Hepatocyte (in vitro differentiated cells): Measurements from ENCODE around the gene SND1. TPM values are rescaled to one million over a fixed set of nuclear protein-coding genes. Genes with fewer than 3 reads are reported as not detected.

ENCODE experiments used
- DNase-seq: peaks from one replicate; pipeline ENCODE4 v3.0.0-alpha.2; 2016; ENCODE audit warnings: low spot score
- H2AFZ ChIP-seq: fragments of 200-600 bp; sonication (generic); 2 replicates; pipeline ENCODE4 v1.6.0; 2016; ENCODE audit warnings: antibody characterized with exemption, mild to moderate bottlenecking
- H3K27ac ChIP-seq: fragments of 200-600 bp; sonication (generic); 2 replicates; pipeline ENCODE4 v1.5.1; 2016; ENCODE audit warnings: mild to moderate bottlenecking
- H3K27me3 ChIP-seq: fragments of 200-600 bp; sonication (generic); 2 replicates; pipeline ENCODE4 v1.6.1; 2016
- H3K36me3 ChIP-seq: fragments of 200-600 bp; sonication (generic); replicated peaks from 2 replicates; pipeline ENCODE4 v1.5.1; 2016; ENCODE audit warnings: low read depth; ENCODE audit not compliant: insufficient read depth
- H3K4me1 ChIP-seq: fragments of 200-600 bp; sonication (generic); 2 replicates; pipeline ENCODE4 v1.5.1; 2016; ENCODE audit warnings: mild to moderate bottlenecking, moderate library complexity; ENCODE audit not compliant: insufficient read depth
- H3K4me2 ChIP-seq: fragments of 200-600 bp; sonication (generic); 2 replicates; pipeline ENCODE4 v1.6.0; 2016
- H3K4me3 ChIP-seq: fragments of 200-600 bp; sonication (generic); 2 replicates; pipeline ENCODE4 v1.5.1; 2016; ENCODE audit warnings: mild to moderate bottlenecking
- H3K79me2 ChIP-seq: fragments of 200-600 bp; sonication (generic); 2 replicates; pipeline ENCODE4 v1.6.0; 2017; ENCODE audit warnings: mild to moderate bottlenecking
- H3K9me2 ChIP-seq: fragments of 200-600 bp; sonication (generic); replicated peaks from 2 replicates; pipeline ENCODE4 v1.6.0; 2017; ENCODE audit warnings: mild to moderate bottlenecking; ENCODE audit not compliant: insufficient read depth
- H3K9me3 ChIP-seq: fragments of 200-600 bp; sonication (generic); 2 replicates; pipeline ENCODE4 v1.5.1; 2016; ENCODE audit warnings: low read depth, mild to moderate bottlenecking
- H4K20me1 ChIP-seq: fragments of 200-600 bp; sonication (generic); 2 replicates; pipeline ENCODE4 v1.6.0; 2016; ENCODE audit warnings: mild to moderate bottlenecking; ENCODE audit not compliant: insufficient read depth, poor library complexity, severe bottlenecking
- EZH2 ChIP-seq: fragments of 200-600 bp; sonication (generic); IDR thresholded peaks from 2 replicates; pipeline ENCODE4 v1.6.1; 2016; ENCODE audit warnings: antibody characterized with exemption, mild to moderate bottlenecking, borderline replicate concordance
- EZH2phosphoT487 ChIP-seq: fragments of 200-600 bp; sonication (generic); IDR thresholded peaks from one replicate; pipeline ENCODE4 v1.6.1; 2018; ENCODE audit warnings: antibody characterized with exemption, mild to moderate bottlenecking, low read depth, moderate library complexity; ENCODE audit not compliant: unreplicated experiment, severe bottlenecking
- WGBS: methylation state at CpG from one replicate; pipeline ENCODE4 v1.1.6; 2016; ENCODE audit warnings: low lambda C conversion rate; ENCODE audit errors: missing lambda C conversion rate; 5-methylcytosine and 5-hydroxymethylcytosine counted together
- polyA plus RNA-seq: library from polyadenylated mRNA; unstranded; fragments of >200 nt; fragmentation: Nextera tagmentation; extraction: Ambion mirVana; gene quantifications from 2 replicates; pipeline ENCODE4 v1.2.1, GENCODE V29; 2016
- total RNA-seq: library from RNA; depleted of rRNA; stranded (reverse); fragments of >200 nt; gene quantifications from 2 replicates; pipeline ENCODE4 v1.2.3, GENCODE V29; 2014
- TF ChIP-seq, protein P1 (sequence below): fragments of 200-600 bp; sonication (generic); IDR thresholded peaks from 2 replicates; pipeline ENCODE4 v1.5.1; 2016; ENCODE audit warnings: antibody characterized with exemption, mild to moderate bottlenecking; ENCODE audit not compliant: poor library complexity

The SND1 gene
- total and polyA plus RNA-seq, 2 experiments from 2014 or later: 141 to 200 TPM

DNA sequence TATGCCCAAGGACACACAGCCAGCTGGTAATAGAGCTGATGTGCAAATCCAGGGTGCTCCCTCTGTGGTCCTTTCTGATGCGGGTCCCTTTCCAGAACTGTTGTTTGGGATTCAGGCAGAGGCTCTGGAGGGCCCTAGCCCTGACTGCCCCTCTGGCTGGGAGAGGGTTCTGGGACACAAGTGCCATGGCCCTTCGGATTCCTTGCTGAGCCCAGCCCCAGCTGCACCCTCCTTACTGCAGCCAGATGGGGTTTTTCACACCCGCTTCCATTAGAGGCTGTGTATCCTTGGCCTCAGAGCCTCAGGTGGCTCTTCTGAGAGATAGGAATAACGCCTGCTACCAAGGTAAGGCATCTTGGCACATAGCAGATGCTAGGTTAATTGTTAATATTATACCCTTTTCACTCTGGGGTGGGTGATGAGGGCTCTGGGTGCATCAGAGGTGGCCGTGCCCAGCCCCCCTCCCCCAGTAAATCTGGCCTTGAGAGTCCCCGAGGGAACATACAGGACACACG lies 469.0 kb downstream of the SND1 start:
- H3K79me2 ChIP-seq: no peaks in the 10 kb centered on the region
- H3K4me1 ChIP-seq: no peaks in the 10 kb centered on the region
- no peak for DNase-seq
- TF ChIP-seq, protein P1, sequence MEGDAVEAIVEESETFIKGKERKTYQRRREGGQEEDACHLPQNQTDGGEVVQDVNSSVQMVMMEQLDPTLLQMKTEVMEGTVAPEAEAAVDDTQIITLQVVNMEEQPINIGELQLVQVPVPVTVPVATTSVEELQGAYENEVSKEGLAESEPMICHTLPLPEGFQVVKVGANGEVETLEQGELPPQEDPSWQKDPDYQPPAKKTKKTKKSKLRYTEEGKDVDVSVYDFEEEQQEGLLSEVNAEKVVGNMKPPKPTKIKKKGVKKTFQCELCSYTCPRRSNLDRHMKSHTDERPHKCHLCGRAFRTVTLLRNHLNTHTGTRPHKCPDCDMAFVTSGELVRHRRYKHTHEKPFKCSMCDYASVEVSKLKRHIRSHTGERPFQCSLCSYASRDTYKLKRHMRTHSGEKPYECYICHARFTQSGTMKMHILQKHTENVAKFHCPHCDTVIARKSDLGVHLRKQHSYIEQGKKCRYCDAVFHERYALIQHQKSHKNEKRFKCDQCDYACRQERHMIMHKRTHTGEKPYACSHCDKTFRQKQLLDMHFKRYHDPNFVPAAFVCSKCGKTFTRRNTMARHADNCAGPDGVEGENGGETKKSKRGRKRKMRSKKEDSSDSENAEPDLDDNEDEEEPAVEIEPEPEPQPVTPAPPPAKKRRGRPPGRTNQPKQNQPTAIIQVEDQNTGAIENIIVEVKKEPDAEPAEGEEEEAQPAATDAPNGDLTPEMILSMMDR: no peak
- TF ChIP-seq EZH2phosphoT487 (no peak), EZH2 (no peak)
- no peak overlapping the region for H3K27ac ChIP-seq
- WGBS: 92% methylated on average over 7 of the region's 7 CpGs
- H3K9me2 ChIP-seq: no peaks in the 10 kb centered on the region
- no peaks in the 10 kb centered on the region for H4K20me1 ChIP-seq
- no peak overlapping the region for H3K4me2 ChIP-seq
- no peak overlapping the region for H2AFZ ChIP-seq
- no peak overlapping the region for H3K4me3 ChIP-seq
- H3K9me3 ChIP-seq: no peaks in the 10 kb centered on the region
- H3K36me3 ChIP-seq: no peaks in the 10 kb centered on the region
- no peaks in the 10 kb centered on the region for H3K27me3 ChIP-seq

- Histone ChIP-seq H3K9me2 (no peaks in the 10 kb centered on the region), H3K4me2 (no peak overlapping the region), H3K27ac (no peak overlapping the region), H3K4me1 (no peaks in the 10 kb centered on the region), H3K27me3 (no peaks in the 10 kb centered on the region), H3K4me3 (no peak overlapping the region), H2AFZ (no peak overlapping the region), H4K20me1 (no peaks in the 10 kb centered on the region), H3K9me3 (no peaks in the 10 kb centered on the region), H3K79me2 (no peaks in the 10 kb centered on the region), H3K36me3 (no peaks in the 10 kb centered on the region)
- no peak for DNase-seq
- no peak for TF ChIP-seq EZH2phosphoT487
- TF ChIP-seq, protein P1: no peak
- TF ChIP-seq EZH2: no peak
- 85% methylated on average over 21 of the region's 21 CpGs for WGBS
Observed at GRCh38 chr7:128121711-128122530, 469.9 kb downstream of the SND1 start.

DNA sequence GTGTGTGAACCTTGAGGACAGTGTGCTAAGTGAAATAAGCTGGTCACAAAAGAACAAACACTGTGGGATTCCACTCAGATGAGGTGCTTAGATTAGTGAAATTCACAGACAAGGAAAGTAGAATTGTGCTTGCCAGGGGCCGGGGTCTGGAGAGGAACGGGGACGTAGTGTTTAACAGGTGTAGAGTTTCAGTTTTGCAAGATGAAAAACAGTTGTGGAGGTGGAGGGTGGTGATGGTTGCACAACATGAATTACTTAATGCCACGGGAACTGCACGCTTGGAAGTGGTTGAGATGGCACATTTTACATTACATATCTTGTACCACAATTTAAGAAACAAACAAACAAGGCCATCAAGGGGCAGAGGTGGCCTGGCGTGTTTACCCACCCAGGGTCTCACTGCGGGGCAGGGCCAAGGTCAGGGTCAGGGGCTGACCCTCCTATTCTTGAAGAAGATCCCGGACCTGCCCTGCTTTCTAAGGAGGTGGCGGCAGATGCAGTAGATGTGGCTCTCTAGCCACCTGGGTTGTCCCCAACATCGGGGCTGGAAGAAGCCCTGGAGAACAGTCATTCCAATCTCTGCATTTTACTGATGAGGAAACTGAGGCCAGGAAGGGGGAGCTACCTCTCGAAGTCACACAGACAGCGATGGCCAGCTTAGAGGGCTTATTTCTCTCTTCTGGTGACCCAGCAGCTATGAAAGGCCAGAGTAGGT lies 470.7 kb downstream of the SND1 start:
- no peak for TF ChIP-seq EZH2phosphoT487
- TF ChIP-seq EZH2: no peak
- TF ChIP-seq, protein P1: no peak
- H3K27ac ChIP-seq: no peak overlapping the region
- 69% methylated on average over 12 of the region's 12 CpGs for WGBS
- H3K4me2 ChIP-seq: no peak overlapping the region
- H4K20me1 ChIP-seq: no peaks in the 10 kb centered on the region
- no peaks in the 10 kb centered on the region for H3K4me1 ChIP-seq
- no peak overlapping the region for H3K4me3 ChIP-seq
- H2AFZ ChIP-seq: no peak overlapping the region
- H3K27me3 ChIP-seq: no peaks in the 10 kb centered on the region
- no peaks in the 10 kb centered on the region for H3K79me2 ChIP-seq
- H3K36me3 ChIP-seq: no peaks in the 10 kb centered on the region
- H3K9me2 ChIP-seq: no peaks in the 10 kb centered on the region
- H3K9me3 ChIP-seq: no peaks in the 10 kb centered on the region
- no peak for DNase-seq
